Measurements from ENCODE around the gene LRRIQ4. TPM values are rescaled to one million over a fixed set of nuclear protein-coding genes. Genes with fewer than 3 reads are reported as not detected.

Gene LRRIQ4
- total RNA-seq, 1 donor: under 0.01 TPM

GRCh38 chr3:169869484-169870220 is 57.0 kb downstream of the LRRIQ4 start, which contains the start of gene LRRC31:
Gene LRRC31 (minus strand): TSS chr3:169869935. CDS start chr3:169869807, 128 bp downstream.
- no peaks in the 10 kb centered on the region for H4K20me1 ChIP-seq (ENCODE audit: insufficient read depth, low read length)
- H3K27ac ChIP-seq (ENCODE audit: low read depth, low read length): no peak within 1 kb of the TSS
- no peaks in the 10 kb centered on the region for H3K79me2 ChIP-seq (ENCODE audit: insufficient read depth, low read length)
- no peak for TF ChIP-seq CTCF (IDR thresholded peaks at IDR 0.05; ENCODE audit: extremely low read depth, low read depth, low read length)
- H3K4me1 ChIP-seq (ENCODE audit: insufficient read depth, low read length): no peaks in the 10 kb centered on the region
- H3K27me3 ChIP-seq (ENCODE audit: insufficient read depth, low read length): peaks cover 12% of the 10 kb centered on the region
- H3K9me3 ChIP-seq (ENCODE audit: low read depth, low read length): no peaks in the 10 kb centered on the region
- no peak for DNase-seq (ENCODE audit: insufficient read length, low spot score, missing footprints)
- H3K4me2 ChIP-seq (ENCODE audit: insufficient read depth, low read length): no peak within 1 kb of the TSS
- no peak within 1 kb of the TSS for H3K4me3 ChIP-seq (ENCODE audit: insufficient read depth, low read length)
- no peaks in the 10 kb centered on the region for H3K36me3 ChIP-seq (ENCODE audit: insufficient read depth, low read length)
- H2AFZ ChIP-seq (ENCODE audit: low read length): no peak within 1 kb of the TSS

GRCh38 chr3:169871129-169871886 is 58.6 kb downstream of the LRRIQ4 start:
- Histone ChIP-seq H2AFZ (ENCODE audit: low read length) (no peak overlapping the region), H3K36me3 (ENCODE audit: insufficient read depth, low read length) (no peaks in the 10 kb centered on the region), H3K79me2 (ENCODE audit: insufficient read depth, low read length) (no peaks in the 10 kb centered on the region), H3K27me3 (ENCODE audit: insufficient read depth, low read length) (peaks cover 7% of the 10 kb centered on the region), H3K4me1 (ENCODE audit: insufficient read depth, low read length) (no peaks in the 10 kb centered on the region), H4K20me1 (ENCODE audit: insufficient read depth, low read length) (no peaks in the 10 kb centered on the region), H3K9me3 (ENCODE audit: low read depth, low read length) (no peaks in the 10 kb centered on the region), H3K4me2 (ENCODE audit: insufficient read depth, low read length) (no peak overlapping the region), H3K4me3 (ENCODE audit: insufficient read depth, low read length) (no peak overlapping the region), H3K27ac (ENCODE audit: low read depth, low read length) (no peak overlapping the region)
- DNase-seq (ENCODE audit: insufficient read length, low spot score, missing footprints): no peak
- TF ChIP-seq CTCF (IDR thresholded peaks at IDR 0.05; ENCODE audit: extremely low read depth, low read depth, low read length): no peak

- DNase-seq (ENCODE audit: insufficient read length, low spot score, missing footprints): no peak
These were observed 66.4 kb downstream of the LRRIQ4 start for GRCh38 chr3:169879013-169879557.

More at GRCh38 chr3:169879013-169879557, 66.4 kb downstream of the LRRIQ4 start:
- no peaks in the 10 kb centered on the region for H4K20me1 ChIP-seq (ENCODE audit: insufficient read depth, low read length)
- no peaks in the 10 kb centered on the region for H3K79me2 ChIP-seq (ENCODE audit: insufficient read depth, low read length)
- no peak overlapping the region for H3K27ac ChIP-seq (ENCODE audit: low read depth, low read length)
- H3K4me1 ChIP-seq (ENCODE audit: insufficient read depth, low read length): no peaks in the 10 kb centered on the region
- H3K4me2 ChIP-seq (ENCODE audit: insufficient read depth, low read length): no peak overlapping the region
- H3K27me3 ChIP-seq (ENCODE audit: insufficient read depth, low read length): peaks cover 2% of the 10 kb centered on the region
- H2AFZ ChIP-seq (ENCODE audit: low read length): no peak overlapping the region
- no peaks in the 10 kb centered on the region for H3K9me3 ChIP-seq (ENCODE audit: low read depth, low read length)
- no peak overlapping the region for H3K4me3 ChIP-seq (ENCODE audit: insufficient read depth, low read length)
- no peak for TF ChIP-seq CTCF (IDR thresholded peaks at IDR 0.05; ENCODE audit: extremely low read depth, low read depth, low read length)
- H3K36me3 ChIP-seq (ENCODE audit: insufficient read depth, low read length): no peaks in the 10 kb centered on the region
